Measurements from ENCODE around the gene ZBTB8OS. TPM values are rescaled to one million over a fixed set of nuclear protein-coding genes. Genes with fewer than 3 reads are reported as not detected.
A peak's percentile ranks its signal among the peaks of the same experiment; 100 is the strongest.
"Not testable (repeated sequence)": the region's sequence is repeated elsewhere in the genome, so short reads cannot be mapped to it uniquely, and the experiment has no call there.

ZBTB8OS gene
- total and polyA plus RNA-seq, 4 donors: 36.3 to 78.3 (median 40.7) TPM

DNA sequence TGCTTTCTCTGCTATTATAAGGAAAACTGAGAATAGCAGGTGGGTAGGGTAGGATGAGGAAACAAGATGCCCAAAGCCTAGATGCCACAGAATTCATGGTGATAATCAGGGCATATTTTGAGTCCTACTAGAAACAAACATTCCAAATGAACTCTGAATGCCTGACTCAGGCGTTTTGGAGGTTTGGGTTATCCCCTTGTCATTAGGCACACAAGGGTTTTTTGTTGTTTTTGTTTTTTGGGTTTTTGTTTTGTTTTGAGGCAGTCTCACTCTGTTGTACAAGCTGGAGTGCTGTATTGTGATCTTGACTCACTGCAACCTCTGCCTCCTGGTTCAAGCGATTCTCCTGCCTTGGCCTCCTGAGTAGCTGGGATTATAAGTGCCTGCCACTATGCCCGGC, 33.0 kb upstream of the ZBTB8OS start:
- WGBS, 2 donors: 58 to 63% methylated on average over 3 of the region's 3 CpGs
- H3K4me1 ChIP-seq (ENCODE audit: control insufficient read depth in 1 of 2, insufficient read depth in 2 of 2, low read length in 2 of 2): peaks cover 0 to 2% of the 10 kb centered on the region in 2 donors
- no peaks in the 10 kb centered on the region for H3K9me3 ChIP-seq (ENCODE audit: control insufficient read depth, low read length)
- peaks cover 0 to 6% of the 10 kb centered on the region in 2 donors for H3K36me3 ChIP-seq (ENCODE audit: control insufficient read depth in 1 of 2, insufficient read depth in 2 of 2, low read length in 1 of 2)
- ATAC-seq (ENCODE audit: low FRiP score) (no peak), DNase-seq (no peak)
- no peak overlapping the region for H3K4me3 ChIP-seq (ENCODE audit: low read length in 2 of 2)
- intact Hi-C loops (cut with DNase I): no loop called here
- H3K27ac ChIP-seq (ENCODE audit: low read depth in 1 of 2, low read length in 2 of 2): no peak overlapping the region
- no peaks in the 10 kb centered on the region for H3K27me3 ChIP-seq (ENCODE audit: control insufficient read depth in 1 of 2, insufficient read depth in 2 of 2, low read length in 1 of 2)

DNA sequence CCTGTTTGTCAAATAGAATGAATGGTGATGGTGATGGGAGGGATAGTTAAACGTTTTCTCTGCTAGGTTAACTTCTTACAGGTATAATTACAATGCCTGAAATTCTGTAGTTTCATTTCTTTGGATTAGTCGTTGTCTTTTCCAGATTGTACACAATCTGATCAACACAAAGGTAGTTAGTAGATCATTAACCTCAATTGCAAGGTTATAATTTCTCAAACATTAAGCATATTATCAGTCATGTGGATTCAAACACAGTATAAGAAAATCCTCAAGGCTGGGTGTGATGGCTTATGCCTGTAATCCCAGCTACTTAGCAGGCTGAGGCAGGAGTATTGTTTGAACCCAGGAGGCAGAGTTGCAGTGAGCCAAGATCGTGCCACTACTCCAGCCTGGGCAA, 31.6 kb upstream of the ZBTB8OS start:
- Histone ChIP-seq H3K4me3 (ENCODE audit: low read length in 2 of 2) (no peak overlapping the region), H3K9me3 (ENCODE audit: control insufficient read depth, low read length) (no peaks in the 10 kb centered on the region), H3K4me1 (ENCODE audit: control insufficient read depth in 1 of 2, insufficient read depth in 2 of 2, low read length in 2 of 2) (peaks cover 0 to 2% of the 10 kb centered on the region in 2 donors), H3K27me3 (ENCODE audit: control insufficient read depth in 1 of 2, insufficient read depth in 2 of 2, low read length in 1 of 2) (no peaks in the 10 kb centered on the region), H3K27ac (ENCODE audit: low read depth in 1 of 2, low read length in 2 of 2) (no peak overlapping the region), H3K36me3 (ENCODE audit: control insufficient read depth in 1 of 2, insufficient read depth in 2 of 2, low read length in 1 of 2) (peaks cover 0 to 6% of the 10 kb centered on the region in 2 donors)
- WGBS, 2 donors: 71 to 75% methylated on average over 3 of the region's 3 CpGs
- no peak for DNase-seq
- ATAC-seq (ENCODE audit: low FRiP score): no peak
- intact Hi-C loops (cut with DNase I): loop anchor here in 1 of 2 donors (2.0 kb wide), 1 partner anchor 49 kb away; no protein-coding TSS in a partner anchor

DNA sequence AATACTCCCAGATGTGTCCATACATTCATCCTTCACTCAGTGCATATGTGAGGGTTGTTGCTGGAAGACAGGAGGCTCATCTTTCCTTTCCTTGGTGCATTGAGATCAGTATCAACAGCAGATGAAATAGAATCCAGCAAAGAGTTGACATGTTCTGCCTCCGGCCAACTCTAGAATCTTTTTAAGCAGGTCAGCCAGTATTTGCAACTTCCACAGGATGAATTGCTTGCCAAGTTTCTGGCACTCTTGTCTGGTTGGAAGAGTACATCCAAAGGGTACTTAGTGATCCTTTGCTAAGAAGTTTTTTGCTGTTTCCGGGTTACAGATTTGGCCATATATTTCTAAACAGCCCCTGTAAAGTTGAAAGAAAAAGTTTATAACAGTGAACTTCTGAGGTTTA, 31.2 kb upstream of the ZBTB8OS start:
- H3K36me3 ChIP-seq (ENCODE audit: control insufficient read depth in 1 of 2, insufficient read depth in 2 of 2, low read length in 1 of 2): peaks cover 0 to 6% of the 10 kb centered on the region in 2 donors
- WGBS, 2 donors: 7% methylated on average over 2 of the region's 2 CpGs
- H3K4me3 ChIP-seq (ENCODE audit: low read length in 2 of 2): no peak overlapping the region
- H3K27ac ChIP-seq (ENCODE audit: low read depth in 1 of 2, low read length in 2 of 2): no peak overlapping the region
- H3K9me3 ChIP-seq (ENCODE audit: control insufficient read depth, low read length): no peaks in the 10 kb centered on the region
- no peak for DNase-seq
- peaks cover 0 to 2% of the 10 kb centered on the region in 2 donors for H3K4me1 ChIP-seq (ENCODE audit: control insufficient read depth in 1 of 2, insufficient read depth in 2 of 2, low read length in 2 of 2)
- H3K27me3 ChIP-seq (ENCODE audit: control insufficient read depth in 1 of 2, insufficient read depth in 2 of 2, low read length in 1 of 2): no peaks in the 10 kb centered on the region
- intact Hi-C loops (cut with DNase I): loop anchor here in 1 of 2 donors (2.0 kb wide), 1 partner anchor 49 kb away; no protein-coding TSS in a partner anchor
- peak; percentile 44 for ATAC-seq (ENCODE audit: low FRiP score)

DNA sequence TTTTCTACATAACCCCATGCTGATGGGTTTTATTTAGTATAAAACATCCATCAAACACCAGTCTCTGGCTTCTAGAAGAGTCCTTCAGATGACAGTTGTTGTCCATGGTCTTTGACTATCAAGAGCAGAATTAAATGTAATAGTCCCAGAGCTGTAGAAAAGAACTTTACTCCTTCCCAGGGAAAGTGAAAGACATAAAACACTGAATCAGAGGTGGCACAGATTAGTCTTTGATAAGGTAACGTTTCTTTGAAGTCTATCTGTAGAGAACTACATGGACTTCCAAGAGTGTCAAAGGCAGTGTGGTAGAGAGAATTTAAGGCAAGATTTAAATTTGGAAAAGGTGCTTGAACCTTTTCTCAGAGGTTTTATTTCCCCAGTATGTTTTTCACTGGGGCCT, 30.3 kb upstream of the ZBTB8OS start:
- no peaks in the 10 kb centered on the region for H3K9me3 ChIP-seq (ENCODE audit: control insufficient read depth, low read length)
- no peak overlapping the region for H3K27ac ChIP-seq (ENCODE audit: low read depth in 1 of 2, low read length in 2 of 2)
- intact Hi-C loops (cut with DNase I): loop anchor here in 1 of 2 donors (2.0 kb wide), 1 partner anchor 50 kb away; no protein-coding TSS in a partner anchor
- H3K4me3 ChIP-seq (ENCODE audit: low read length in 2 of 2): no peak overlapping the region
- ATAC-seq (ENCODE audit: low FRiP score): no peak
- H3K27me3 ChIP-seq (ENCODE audit: control insufficient read depth in 1 of 2, insufficient read depth in 2 of 2, low read length in 1 of 2): no peaks in the 10 kb centered on the region
- no peak for DNase-seq
- peaks cover 0 to 2% of the 10 kb centered on the region in 2 donors for H3K4me1 ChIP-seq (ENCODE audit: control insufficient read depth in 1 of 2, insufficient read depth in 2 of 2, low read length in 2 of 2)
- peaks cover 0 to 8% of the 10 kb centered on the region in 2 donors for H3K36me3 ChIP-seq (ENCODE audit: control insufficient read depth in 1 of 2, insufficient read depth in 2 of 2, low read length in 1 of 2)
- 62 to 71% methylated on average over 1 of the region's 1 CpG for WGBS, 2 donors

DNA sequence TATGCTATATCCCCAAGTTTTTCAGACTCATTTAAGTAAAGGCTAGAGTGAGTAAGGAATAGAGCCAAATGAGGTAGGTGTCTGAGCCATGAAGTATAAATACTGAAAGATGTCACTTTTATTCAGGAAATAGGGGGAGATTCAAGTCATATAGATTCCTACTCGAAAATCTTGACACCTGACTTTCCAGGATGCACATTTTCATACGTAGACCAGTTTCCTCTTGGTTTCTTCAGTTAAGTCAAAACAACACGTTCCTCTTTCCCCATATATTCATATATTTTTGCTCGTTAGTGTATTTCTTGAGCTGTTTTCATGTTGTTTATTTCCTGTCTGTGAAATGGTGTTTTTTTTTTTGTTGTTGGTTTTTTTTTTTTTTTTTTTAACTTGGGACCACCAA, 29.6 kb upstream of the ZBTB8OS start:
- WGBS, 2 donors: 85 to 91% methylated on average over 4 of the region's 4 CpGs

DNA sequence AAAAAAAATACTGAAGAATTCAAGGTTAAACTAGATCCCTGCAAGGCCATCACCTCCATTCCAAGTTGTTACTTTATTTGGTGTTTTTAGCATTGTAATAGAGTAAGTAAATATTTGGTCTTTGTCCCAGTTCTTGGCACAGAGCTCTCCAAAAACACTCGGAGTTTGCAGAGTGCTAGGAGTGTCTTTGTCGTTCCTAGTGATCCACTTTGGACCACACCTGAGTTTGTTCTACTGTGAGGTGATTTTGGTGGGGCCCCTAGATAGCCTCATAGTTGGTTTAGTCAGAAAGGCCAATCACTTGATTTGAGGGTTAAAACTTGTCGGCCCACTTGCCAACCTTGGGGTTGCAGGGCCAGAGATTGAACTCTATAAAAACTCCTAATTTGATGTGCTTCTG, 26.6 kb upstream of the ZBTB8OS start:
- intact Hi-C loops (cut with DNase I): no loop called here
- Histone ChIP-seq H3K9me3 (ENCODE audit: control insufficient read depth, low read length) (no peaks in the 10 kb centered on the region), H3K27me3 (ENCODE audit: control insufficient read depth in 1 of 2, insufficient read depth in 2 of 2, low read length in 1 of 2) (no peaks in the 10 kb centered on the region), H3K36me3 (ENCODE audit: control insufficient read depth in 1 of 2, insufficient read depth in 2 of 2, low read length in 1 of 2) (peaks cover under 1 to 6% of the 10 kb centered on the region in 2 donors), H3K27ac (ENCODE audit: low read depth in 1 of 2, low read length in 2 of 2) (no peak overlapping the region), H3K4me1 (ENCODE audit: control insufficient read depth in 1 of 2, insufficient read depth in 2 of 2, low read length in 2 of 2) (no peaks in the 10 kb centered on the region), H3K4me3 (ENCODE audit: low read length in 2 of 2) (no peak overlapping the region)
- WGBS, 2 donors: 8 to 11% methylated on average over 3 of the region's 3 CpGs
- ATAC-seq (ENCODE audit: low FRiP score) (no peak), DNase-seq (no peak)

More for the DNA sequence above, 29.6 kb upstream of the ZBTB8OS start:
- not testable (repeated sequence) for H3K4me1 ChIP-seq (ENCODE audit: control insufficient read depth in 1 of 2, insufficient read depth in 2 of 2, low read length in 2 of 2); H3K9me3 ChIP-seq (ENCODE audit: control insufficient read depth, low read length); H3K4me3 ChIP-seq (ENCODE audit: low read length in 2 of 2); H3K27me3 ChIP-seq (ENCODE audit: control insufficient read depth in 1 of 2, insufficient read depth in 2 of 2, low read length in 1 of 2); H3K36me3 ChIP-seq (ENCODE audit: control insufficient read depth in 1 of 2, insufficient read depth in 2 of 2, low read length in 1 of 2); ATAC-seq (ENCODE audit: low FRiP score); DNase-seq; H3K27ac ChIP-seq (ENCODE audit: low read depth in 1 of 2, low read length in 2 of 2)
- intact Hi-C loops (cut with DNase I): loop anchor here in 1 of 2 donors (2.0 kb wide), 1 partner anchor 51 kb away; no protein-coding TSS in a partner anchor

DNA sequence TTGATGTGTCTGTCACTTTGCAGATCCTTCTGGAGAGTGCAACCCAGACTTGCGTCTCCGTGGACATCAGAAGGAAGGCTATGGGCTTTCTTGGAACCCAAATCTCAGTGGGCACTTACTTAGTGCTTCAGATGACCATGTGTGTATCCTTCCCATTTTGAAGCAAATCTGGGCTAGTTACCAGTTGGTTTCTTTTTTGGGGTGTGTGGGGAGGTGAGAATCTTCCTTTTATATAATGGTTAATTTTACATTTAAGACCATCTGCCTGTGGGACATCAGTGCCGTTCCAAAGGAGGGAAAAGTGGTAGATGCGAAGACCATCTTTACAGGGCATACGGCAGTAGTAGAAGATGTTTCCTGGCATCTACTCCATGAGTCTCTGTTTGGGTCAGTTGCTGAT, 18.4 kb upstream of the ZBTB8OS start:
- ATAC-seq (ENCODE audit: low FRiP score); DNase-seq; intact Hi-C loops (cut with DNase I); H3K4me1 ChIP-seq (ENCODE audit: control insufficient read depth in 1 of 2, insufficient read depth in 2 of 2, low read length in 2 of 2); H3K4me3 ChIP-seq (ENCODE audit: low read length in 2 of 2); H3K9me3 ChIP-seq (ENCODE audit: control insufficient read depth, low read length); H3K27ac ChIP-seq (ENCODE audit: low read depth in 1 of 2, low read length in 2 of 2); H3K27me3 ChIP-seq (ENCODE audit: control insufficient read depth in 1 of 2, insufficient read depth in 2 of 2, low read length in 1 of 2): not testable (repeated sequence)
- WGBS, 2 donors: 90 to 95% methylated on average over 5 of the region's 5 CpGs
- peaks cover 3 to 13% of the 10 kb centered on the region in 2 donors for H3K36me3 ChIP-seq (ENCODE audit: control insufficient read depth in 1 of 2, insufficient read depth in 2 of 2, low read length in 1 of 2)

DNA sequence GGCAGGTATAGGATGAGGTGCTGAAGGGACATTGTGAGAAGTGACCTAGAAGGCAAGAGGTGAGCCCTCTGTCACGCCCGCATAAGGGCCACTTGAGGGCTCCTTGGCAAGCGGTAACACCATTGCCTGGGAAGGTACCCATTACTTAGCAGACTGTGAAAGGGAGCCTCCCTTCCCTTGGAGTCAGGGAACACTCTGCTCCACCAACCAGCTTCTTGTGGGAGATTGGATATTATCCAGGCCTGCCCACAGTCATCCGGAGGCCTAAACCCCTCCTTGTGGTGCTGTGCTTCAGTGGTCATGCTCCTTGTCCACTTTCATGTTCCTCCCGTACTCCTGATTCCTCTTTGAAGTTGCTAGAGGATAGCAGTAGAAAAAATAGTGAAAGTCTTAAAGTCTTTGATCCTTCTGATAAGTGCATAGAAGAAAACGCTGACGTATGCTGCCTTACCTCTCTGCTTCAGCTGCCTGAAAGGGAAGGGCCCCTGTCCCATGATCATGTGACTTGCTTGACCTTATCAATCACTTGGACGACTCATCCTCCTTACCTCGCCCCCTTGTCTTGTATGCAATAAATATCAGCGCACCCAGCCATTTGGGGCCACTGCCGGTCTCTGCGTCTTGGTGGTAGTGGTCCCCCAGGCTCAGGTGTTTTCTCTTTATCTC, 16.7 kb upstream of the ZBTB8OS start:
- intact Hi-C loops (cut with DNase I): no loop called here
- no peak overlapping the region for H3K4me3 ChIP-seq (ENCODE audit: low read length in 2 of 2)
- H3K27ac ChIP-seq (ENCODE audit: low read depth in 1 of 2, low read length in 2 of 2): no peak overlapping the region
- no peaks in the 10 kb centered on the region for H3K27me3 ChIP-seq (ENCODE audit: control insufficient read depth in 1 of 2, insufficient read depth in 2 of 2, low read length in 1 of 2)
- H3K36me3 ChIP-seq (ENCODE audit: control insufficient read depth in 1 of 2, insufficient read depth in 2 of 2, low read length in 1 of 2): peaks cover 0 to 13% of the 10 kb centered on the region in 2 donors
- no peak for DNase-seq
- no peaks in the 10 kb centered on the region for H3K4me1 ChIP-seq (ENCODE audit: control insufficient read depth in 1 of 2, insufficient read depth in 2 of 2, low read length in 2 of 2)
- WGBS, 2 donors: 83 to 84% methylated on average over 12 of the region's 12 CpGs
- ATAC-seq (ENCODE audit: low FRiP score): no peak
- no peaks in the 10 kb centered on the region for H3K9me3 ChIP-seq (ENCODE audit: control insufficient read depth, low read length)

DNA sequence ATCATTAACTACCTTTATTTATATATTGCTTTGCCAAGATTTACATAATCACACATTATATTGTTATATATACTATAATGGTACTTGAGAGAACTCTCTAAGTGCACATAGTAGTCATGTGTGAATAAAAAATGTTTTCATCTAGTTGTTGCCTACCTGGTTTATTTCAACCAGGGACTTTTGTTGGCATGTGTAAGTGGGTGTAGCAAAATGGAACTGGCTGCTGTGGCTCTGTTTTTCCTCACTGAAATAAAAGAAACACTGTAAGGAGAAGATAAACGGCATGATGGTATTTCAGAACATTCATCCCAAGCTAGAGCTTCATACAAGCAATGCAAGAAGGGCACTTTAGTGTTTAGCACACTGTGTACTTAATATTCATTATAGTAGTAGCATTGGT, 15.6 kb upstream of the ZBTB8OS start:
- no peaks in the 10 kb centered on the region for H3K27me3 ChIP-seq (ENCODE audit: control insufficient read depth in 1 of 2, insufficient read depth in 2 of 2, low read length in 1 of 2)
- no peaks in the 10 kb centered on the region for H3K4me1 ChIP-seq (ENCODE audit: control insufficient read depth in 1 of 2, insufficient read depth in 2 of 2, low read length in 2 of 2)
- H3K36me3 ChIP-seq (ENCODE audit: control insufficient read depth in 1 of 2, insufficient read depth in 2 of 2, low read length in 1 of 2): peaks cover 0 to 10% of the 10 kb centered on the region in 2 donors
- H3K9me3 ChIP-seq (ENCODE audit: control insufficient read depth, low read length): no peaks in the 10 kb centered on the region
- no peak overlapping the region for H3K27ac ChIP-seq (ENCODE audit: low read depth in 1 of 2, low read length in 2 of 2)
- whole genome bisulfite sequencing, 2 donors: 8 to 10% methylated on average over 1 of the region's 1 CpG
- ATAC-seq (ENCODE audit: low FRiP score) (no peak), DNase-seq (no peak)
- H3K4me3 ChIP-seq (ENCODE audit: low read length in 2 of 2): no peak overlapping the region
- intact Hi-C loops (cut with DNase I): no loop called here

All from aorta (tissue), 5 donors.